ENCODE data around the gene KIF3A. TPM values are rescaled to one million over a fixed set of nuclear protein-coding genes. Genes with fewer than 3 reads are reported as not detected.
A peak's percentile ranks its signal among the peaks of the same experiment; 100 is the strongest.

The KIF3A gene
- polyA plus RNA-seq, 3 donors, result 20.8 to 24.6 (median 21.3) TPM

GRCh38 chr5:132760601-132761317 is 23.4 kb upstream of the KIF3A start:
- DNase-seq (ENCODE audit: extremely low read depth in 1 of 11, low read depth in 9 of 11, low spot score in 4 of 11), result no peak

- DNase-seq (ENCODE audit: extremely low read depth in 1 of 11, low read depth in 9 of 11, low spot score in 4 of 11), result no peak
These were observed 22.7 kb upstream of the KIF3A start for GRCh38 chr5:132760049-132760420.

- no peak for DNase-seq (ENCODE audit: extremely low read depth in 1 of 11, low read depth in 9 of 11, low spot score in 4 of 11)
These were observed 22.0 kb upstream of the KIF3A start for GRCh38 chr5:132759114-132760048.

- no peak for DNase-seq (ENCODE audit: extremely low read depth in 1 of 11, low read depth in 9 of 11, low spot score in 4 of 11)
These were observed 21.1 kb upstream of the KIF3A start for GRCh38 chr5:132758451-132758850.

GRCh38 chr5:132756542-132756941 is 19.2 kb upstream of the KIF3A start:
- no peak for DNase-seq (ENCODE audit: extremely low read depth in 1 of 11, low read depth in 9 of 11, low spot score in 4 of 11)

GRCh38 chr5:132754947-132755346 is 17.6 kb upstream of the KIF3A start:
- DNase-seq (ENCODE audit: extremely low read depth in 1 of 11, low read depth in 9 of 11, low spot score in 4 of 11), result no peak

GRCh38 chr5:132754111-132754510 is 16.8 kb upstream of the KIF3A start:
- DNase-seq (ENCODE audit: extremely low read depth in 1 of 11, low read depth in 9 of 11, low spot score in 4 of 11), result no peak

GRCh38 chr5:132753135-132753987 is 16.0 kb upstream of the KIF3A start:
- DNase-seq (ENCODE audit: extremely low read depth in 1 of 11, low read depth in 9 of 11, low spot score in 4 of 11), result no peak

GRCh38 chr5:132752581-132753125 is 15.3 kb upstream of the KIF3A start:
- no peak for DNase-seq (ENCODE audit: extremely low read depth in 1 of 11, low read depth in 9 of 11, low spot score in 4 of 11)

- DNase-seq (ENCODE audit: extremely low read depth in 1 of 11, low read depth in 9 of 11, low spot score in 4 of 11), result no peak
These were observed 14.7 kb upstream of the KIF3A start for GRCh38 chr5:132751971-132752580.

GRCh38 chr5:132751444-132751843 is 14.1 kb upstream of the KIF3A start:
- no peak for DNase-seq (ENCODE audit: extremely low read depth in 1 of 11, low read depth in 9 of 11, low spot score in 4 of 11)

GRCh38 chr5:132750471-132751230 is 13.3 kb upstream of the KIF3A start:
- no peak for DNase-seq (ENCODE audit: extremely low read depth in 1 of 11, low read depth in 9 of 11, low spot score in 4 of 11)

GRCh38 chr5:132749506-132749905 is 12.2 kb upstream of the KIF3A start:
- no peak for DNase-seq (ENCODE audit: extremely low read depth in 1 of 11, low read depth in 9 of 11, low spot score in 4 of 11)

GRCh38 chr5:132748522-132749000 is 11.2 kb upstream of the KIF3A start:
- DNase-seq (ENCODE audit: extremely low read depth in 1 of 11, low read depth in 9 of 11, low spot score in 4 of 11), result no peak

- peak in 1 of 11 donors; percentile 18 for DNase-seq (ENCODE audit: extremely low read depth in 1 of 11, low read depth in 9 of 11, low spot score in 4 of 11)
These were observed 10.5 kb upstream of the KIF3A start for GRCh38 chr5:132747616-132748440.

- DNase-seq (ENCODE audit: extremely low read depth in 1 of 11, low read depth in 9 of 11, low spot score in 4 of 11), result peak in 3 of 11 donors; percentile 37 to 57 (median 47)
These were observed 9.7 kb upstream of the KIF3A start, which contains the start of gene CCNI2 for GRCh38 chr5:132746954-132747615. Gene CCNI2 (plus strand): TSS chr5:132747426. CDS start chr5:132747496, 70 bp downstream.
